AG08396 (cell line): Measurements from ENCODE around the gene NAPG.
"Not testable (repeated sequence)": the region's sequence is repeated elsewhere in the genome, so short reads cannot be mapped to it uniquely, and the experiment has no call there.

Experiments used
- DNase-seq: peaks from one replicate; pipeline ENCODE4 v3.0.0; 2012; ENCODE audit warnings: low spot score, mixed read lengths

NAPG gene

DNA sequence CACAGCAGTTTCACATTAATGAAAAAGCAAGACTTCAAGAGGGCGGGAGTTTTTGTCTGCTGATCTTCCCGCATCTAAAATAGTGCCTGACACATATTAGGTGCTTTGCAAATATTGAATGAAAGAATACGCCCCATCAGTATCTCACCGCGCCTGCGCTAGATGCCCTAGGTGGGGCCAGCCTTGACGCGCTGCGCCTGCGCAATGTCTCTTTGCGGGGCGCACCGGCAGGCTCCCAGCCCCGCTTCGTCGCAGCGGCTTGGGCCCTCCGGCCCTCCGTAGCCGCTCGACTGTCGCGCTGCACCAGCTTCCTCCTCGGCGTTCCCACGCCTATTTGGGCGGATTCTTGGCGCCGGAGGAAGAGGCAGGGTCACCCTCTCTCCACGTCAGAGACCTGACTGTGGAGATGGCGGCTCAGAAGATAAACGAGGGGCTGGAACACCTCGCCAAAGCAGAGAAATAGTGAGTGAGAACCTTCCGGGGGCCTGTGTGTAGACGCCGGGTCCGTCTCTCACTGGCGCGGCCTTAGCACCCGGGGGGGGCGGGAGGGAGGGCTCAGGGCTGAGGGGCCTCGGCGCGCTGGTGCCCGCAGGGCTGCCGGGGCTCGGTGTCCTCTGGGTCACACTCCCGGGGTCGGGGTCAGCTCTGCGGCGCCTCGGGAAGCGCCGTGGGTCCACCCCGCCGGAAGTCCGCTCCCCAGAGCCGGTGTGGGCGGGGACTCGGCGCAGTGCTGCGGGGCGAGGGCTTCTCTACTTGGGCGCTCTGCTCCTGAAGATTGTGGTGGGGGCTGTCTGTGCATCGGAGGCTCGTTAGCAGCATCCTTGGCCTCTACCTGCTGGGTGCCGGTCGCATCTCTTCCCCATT, at the start of gene NAPG:
Gene NAPG, plus strand, starts transcription at position 331 of the 864 bp plus-strand sequence. Its CDS starts 76 bp downstream, at position 407.
- DNase-seq: peak; percentile 99

GRCh38 chr18:10476338-10476791, 49.5 kb upstream of the NAPG start:
- peak; percentile 57 for DNase-seq

- DNase-seq: no peak
Observed at GRCh38 chr18:10477121-10477862, 48.5 kb upstream of the NAPG start.

- DNase-seq: no peak
Observed at GRCh38 chr18:10477863-10478260, 48.0 kb upstream of the NAPG start.

DNA sequence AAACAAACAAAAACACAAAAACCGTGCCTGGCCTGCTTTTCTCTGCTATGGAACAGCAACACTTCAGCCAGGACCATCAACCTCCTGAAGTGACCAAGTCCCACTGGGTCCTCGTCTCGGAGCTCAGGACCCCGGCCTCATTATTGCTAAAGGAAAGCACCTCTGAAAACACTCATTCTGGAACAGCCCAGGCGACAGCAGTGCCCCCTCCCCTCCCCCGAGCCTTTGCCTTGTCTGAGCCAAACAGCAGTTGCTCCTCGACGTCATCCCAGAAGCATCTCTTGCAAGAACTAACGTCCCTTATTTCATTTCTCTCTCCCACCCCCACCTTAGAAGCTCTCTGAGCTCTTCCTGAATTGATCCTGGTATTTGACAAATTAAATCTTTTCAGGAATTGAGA, 44.0 kb upstream of the NAPG start:
- DNase-seq: no peak

DNA sequence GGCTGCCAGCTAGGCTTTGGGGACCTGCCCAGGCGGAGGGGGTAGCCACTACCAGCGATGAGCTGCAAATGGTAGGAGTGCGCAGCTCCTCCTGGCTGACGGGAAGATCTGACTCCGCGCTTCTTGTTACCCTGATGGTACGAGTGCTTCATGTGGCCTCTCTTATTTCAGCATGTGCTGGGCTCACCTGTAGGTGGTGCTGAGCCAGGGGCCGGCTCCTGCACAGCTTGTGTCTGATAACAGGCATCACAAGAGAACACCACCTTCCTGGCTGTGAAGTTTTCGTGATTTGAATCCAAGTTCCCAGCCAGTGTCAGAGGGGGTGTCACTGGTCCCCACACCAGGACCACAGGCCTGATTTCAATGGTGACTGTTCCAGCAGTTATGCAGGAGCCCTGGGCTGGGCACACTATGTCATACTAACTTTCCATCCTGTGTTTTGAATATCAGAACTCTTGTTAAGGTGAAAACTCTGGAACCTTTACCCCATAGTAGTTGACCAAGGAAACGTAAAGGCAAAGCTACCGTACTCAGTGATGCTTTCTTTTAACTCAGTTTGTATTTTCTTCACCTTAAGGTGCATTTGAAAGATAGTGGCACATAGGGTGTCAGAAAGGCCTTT, 43.4 kb upstream of the NAPG start:
- DNase-seq: no peak

- no peak for DNase-seq
Observed at GRCh38 chr18:10482985-10483949, 42.6 kb upstream of the NAPG start.

DNA sequence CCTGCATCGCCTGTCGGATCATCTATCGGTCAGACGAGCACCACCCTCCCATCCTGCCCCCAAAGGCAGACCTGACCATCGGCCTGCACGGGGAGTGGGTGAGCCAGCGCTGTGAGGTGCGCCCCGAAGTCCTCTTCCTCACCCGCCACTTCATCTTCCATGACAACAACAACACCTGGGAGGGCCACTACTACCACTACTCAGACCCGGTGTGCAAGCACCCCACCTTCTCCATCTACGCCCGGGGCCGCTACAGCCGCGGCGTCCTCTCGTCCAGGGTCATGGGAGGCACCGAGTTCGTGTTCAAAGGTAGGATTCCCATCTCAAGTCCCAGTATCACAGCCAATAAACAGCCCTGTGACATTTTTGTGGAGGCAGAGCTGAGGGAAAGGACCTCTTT, 40.4 kb upstream of the NAPG start:
- no peak for DNase-seq

- no peak for DNase-seq
Observed at GRCh38 chr18:10486362-10486761, 39.5 kb upstream of the NAPG start.

DNA sequence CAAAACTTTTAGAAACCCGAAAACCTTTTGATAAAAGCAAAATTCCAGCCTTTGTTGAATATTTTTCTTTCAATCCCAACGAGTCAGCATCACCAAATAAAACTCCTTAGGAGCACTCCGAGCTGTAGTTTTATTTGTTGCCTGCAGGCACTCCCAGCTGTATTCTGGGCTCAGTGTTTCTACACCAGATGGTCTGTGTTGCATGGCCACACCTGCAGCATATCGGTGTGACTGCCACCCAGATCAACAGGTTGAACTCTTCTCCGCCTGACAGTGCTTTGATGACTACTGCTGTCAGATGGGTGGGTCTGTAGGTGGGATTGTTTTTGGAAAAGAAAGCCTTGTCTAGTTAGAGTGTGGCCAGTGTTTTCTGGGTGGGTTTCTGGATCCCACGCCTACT, 38.7 kb upstream of the NAPG start:
- DNase-seq: no peak

- DNase-seq: peak; percentile 29
Observed at GRCh38 chr18:10488017-10488416, 37.8 kb upstream of the NAPG start.

GRCh38 chr18:10490401-10491165, 35.2 kb upstream of the NAPG start:
- no peak for DNase-seq

- no peak for DNase-seq
Observed at GRCh38 chr18:10495936-10496335, 29.9 kb upstream of the NAPG start.

- DNase-seq: no peak
Observed at GRCh38 chr18:10497206-10497749, 28.5 kb upstream of the NAPG start.

DNA sequence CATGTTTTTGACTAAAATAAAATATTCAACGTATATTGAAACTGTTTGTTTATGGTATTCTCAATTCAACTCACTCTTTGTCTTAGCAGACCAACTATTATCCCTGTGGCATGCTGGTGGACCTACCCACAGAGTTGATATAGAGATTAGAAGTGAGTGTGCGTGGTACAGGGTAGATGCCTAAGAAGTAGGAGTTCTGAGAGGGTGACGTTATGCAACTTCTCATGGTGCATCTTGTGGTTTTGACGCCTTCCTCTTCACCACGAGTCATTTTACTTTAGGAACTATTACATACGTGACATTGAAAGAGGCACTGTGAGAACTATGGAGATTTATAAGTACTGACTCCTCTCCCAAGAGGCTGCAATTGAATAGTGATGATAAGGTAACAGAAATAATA, 26.6 kb upstream of the NAPG start:
- no peak for DNase-seq

- no peak for DNase-seq
Observed at GRCh38 chr18:10500038-10500437, 25.8 kb upstream of the NAPG start.

- no peak for DNase-seq
Observed at GRCh38 chr18:10504723-10505122, 21.1 kb upstream of the NAPG start.

- DNase-seq: not testable (repeated sequence)
Observed at GRCh38 chr18:10505892-10506291, 19.9 kb upstream of the NAPG start.

DNA sequence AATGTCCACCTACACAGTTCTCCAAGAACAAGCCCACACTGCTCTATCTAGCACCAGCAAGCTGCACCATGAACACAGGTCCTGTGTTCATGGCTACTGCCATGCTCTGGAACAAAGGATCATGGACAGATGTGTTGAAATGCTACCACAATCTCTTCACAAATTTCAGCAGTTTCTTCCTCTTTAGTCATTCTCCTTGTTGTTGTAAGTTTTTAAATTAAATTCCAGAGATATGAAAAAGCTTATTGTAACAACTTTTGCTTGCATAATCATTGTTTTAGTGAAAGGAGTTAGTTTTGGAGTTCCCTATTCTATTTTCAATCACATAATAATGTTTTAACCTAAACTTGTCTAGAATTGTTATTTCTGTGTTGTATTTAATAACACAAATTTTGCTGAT, 17.2 kb upstream of the NAPG start:
- no peak for DNase-seq

GRCh38 chr18:10511236-10511635, 14.6 kb upstream of the NAPG start:
- DNase-seq: no peak
